22Rv1 (cell line): Measurements from ENCODE around the gene SMARCE1.
"Not testable (repeated sequence)": the region's sequence is repeated elsewhere in the genome, so short reads cannot be mapped to it uniquely, and the experiment has no call there.

Experiments
- ZFX ChIP-seq: fragments of 450-650 bp; IDR thresholded peaks from 2 replicates; pipeline ENCODE4 v1.6.1; 2017; ENCODE audit warnings: antibody characterized with exemption, borderline replicate concordance
- TF ChIP-seq, protein P1 (sequence below): fragments of 450-650 bp; IDR thresholded peaks from 2 replicates; pipeline ENCODE4 v1.5.1; 2017; ENCODE audit warnings: mild to moderate bottlenecking

DNA sequence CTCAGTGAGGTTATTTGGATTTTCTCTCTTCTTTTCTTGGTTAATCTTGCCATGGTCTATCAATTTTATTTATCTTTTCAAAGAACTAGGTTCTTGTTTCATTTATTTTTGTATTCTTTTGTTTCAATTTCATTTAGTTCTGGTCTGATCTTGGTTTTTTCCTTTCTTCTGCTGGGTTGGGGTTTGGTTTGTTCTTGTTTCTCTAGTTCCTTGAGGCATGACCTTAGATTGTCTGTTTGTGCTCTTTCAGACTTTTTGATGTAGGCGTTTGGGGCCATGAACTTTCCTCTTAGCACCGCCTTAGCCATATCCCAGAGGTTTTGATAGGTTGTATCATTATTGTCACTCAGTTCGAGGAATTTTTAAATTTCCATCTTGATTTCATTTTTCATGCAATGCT lies 61.4 kb downstream of the SMARCE1 start:
- TF ChIP-seq, protein P1, sequence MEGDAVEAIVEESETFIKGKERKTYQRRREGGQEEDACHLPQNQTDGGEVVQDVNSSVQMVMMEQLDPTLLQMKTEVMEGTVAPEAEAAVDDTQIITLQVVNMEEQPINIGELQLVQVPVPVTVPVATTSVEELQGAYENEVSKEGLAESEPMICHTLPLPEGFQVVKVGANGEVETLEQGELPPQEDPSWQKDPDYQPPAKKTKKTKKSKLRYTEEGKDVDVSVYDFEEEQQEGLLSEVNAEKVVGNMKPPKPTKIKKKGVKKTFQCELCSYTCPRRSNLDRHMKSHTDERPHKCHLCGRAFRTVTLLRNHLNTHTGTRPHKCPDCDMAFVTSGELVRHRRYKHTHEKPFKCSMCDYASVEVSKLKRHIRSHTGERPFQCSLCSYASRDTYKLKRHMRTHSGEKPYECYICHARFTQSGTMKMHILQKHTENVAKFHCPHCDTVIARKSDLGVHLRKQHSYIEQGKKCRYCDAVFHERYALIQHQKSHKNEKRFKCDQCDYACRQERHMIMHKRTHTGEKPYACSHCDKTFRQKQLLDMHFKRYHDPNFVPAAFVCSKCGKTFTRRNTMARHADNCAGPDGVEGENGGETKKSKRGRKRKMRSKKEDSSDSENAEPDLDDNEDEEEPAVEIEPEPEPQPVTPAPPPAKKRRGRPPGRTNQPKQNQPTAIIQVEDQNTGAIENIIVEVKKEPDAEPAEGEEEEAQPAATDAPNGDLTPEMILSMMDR = not testable (repeated sequence)
- not testable (repeated sequence) for TF ChIP-seq ZFX
